T-helper 17 cell (primary cell): ENCODE results near the gene DDX10. TPM values are rescaled to one million over a fixed set of nuclear protein-coding genes. Genes with fewer than 3 reads are reported as not detected.

ENCODE experiments used
- ATAC-seq: fragments of 150-1000 bp; cut with Tn5 transposase; 2 replicates; pipeline ENCODE4 v1.10.0; 2021; ENCODE audit warnings: mild to moderate bottlenecking, moderate library complexity
- DNase-seq, 3 donors: peaks; one replicate each; pipeline versions ENCODE4 v3.0.0 to v3.0.0-alpha.2; 2020 to 2021
- H3K9me3 ChIP-seq: one replicate; pipeline ENCODE4 v1.7.0; 2013; ENCODE audit warnings: low read length, mild to moderate bottlenecking; ENCODE audit not compliant: control insufficient read depth, poor library complexity, severe bottlenecking
- H3K27ac Mint-ChIP-seq: one replicate; pipeline ENCODE4 v1.8.0; 2022; ENCODE audit warnings: mild to moderate bottlenecking, moderate library complexity, mixed read lengths
- H3K27me3 Mint-ChIP-seq: one replicate; pipeline ENCODE4 v1.8.0; 2022; ENCODE audit warnings: mixed read lengths
- H3K36me3 Mint-ChIP-seq: one replicate; pipeline ENCODE4 v1.8.0; 2022; ENCODE audit warnings: low read depth, mixed read lengths
- H3K4me1 Mint-ChIP-seq: one replicate; pipeline ENCODE4 v1.8.0; 2022; ENCODE audit warnings: mild to moderate bottlenecking, mixed read lengths
- H3K4me3 Mint-ChIP-seq: one replicate; pipeline ENCODE4 v1.8.0; 2022; ENCODE audit warnings: mild to moderate bottlenecking, moderate library complexity, mixed read lengths
- total RNA-seq, 4 donors: library from RNA in 2 of 4; stranded (reverse) in 2 of 4; gene quantifications; one replicate each; pipeline ENCODE4 v1.2.3 and lab custom pipeline; 2022 to 2026

Gene DDX10
- total RNA-seq, 2 donors from 2014 or later: 24.8 to 26.6 TPM

DNA sequence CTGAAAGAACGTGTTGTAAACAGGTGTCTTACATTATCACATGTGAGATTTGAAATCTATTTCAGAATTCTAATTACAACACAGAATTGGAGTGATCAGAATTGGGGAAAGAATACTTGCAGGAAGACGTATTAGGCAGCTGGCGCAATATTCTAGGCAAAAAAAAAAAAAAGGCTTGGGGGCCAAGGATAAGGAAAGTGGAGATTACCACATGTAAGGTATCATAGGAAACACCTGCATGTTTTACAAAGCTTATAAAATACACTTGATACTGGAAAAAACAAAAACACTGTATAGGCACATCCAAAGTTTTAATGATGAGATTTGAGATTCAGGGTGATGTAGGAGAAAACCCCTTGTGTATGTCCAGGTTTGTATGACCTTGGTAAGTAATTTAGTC lies 245.1 kb downstream of the DDX10 start:
- peaks cover 2% of the 10 kb centered on the region for H3K9me3 ChIP-seq
- no peak overlapping the region for H3K4me3 Mint-ChIP-seq
- peaks cover 4% of the 10 kb centered on the region for H3K36me3 Mint-ChIP-seq
- peaks cover 7% of the 10 kb centered on the region for H3K4me1 Mint-ChIP-seq
- ATAC-seq (no peak), DNase-seq (no peak)
- H3K27ac Mint-ChIP-seq: no peak overlapping the region
- no peaks in the 10 kb centered on the region for H3K27me3 Mint-ChIP-seq

DNA sequence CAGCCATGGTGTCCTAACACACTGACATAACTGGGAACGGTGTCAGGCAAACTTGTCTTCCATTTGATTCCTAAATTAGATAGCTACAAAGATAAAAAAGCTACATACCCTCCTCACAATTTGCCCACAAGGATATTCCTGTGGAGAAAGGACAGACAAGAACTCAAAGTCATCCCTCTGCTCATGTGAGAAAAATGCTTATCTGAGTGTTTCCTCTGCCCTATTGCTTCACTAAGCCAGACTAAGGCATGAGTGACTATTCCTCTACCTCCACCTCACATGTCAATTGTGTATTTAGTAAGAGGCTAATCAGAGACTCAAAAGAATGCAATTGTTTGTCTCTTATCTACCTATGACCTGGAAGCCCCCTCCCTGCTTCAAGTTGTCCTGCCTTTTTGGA lies 247.7 kb downstream of the DDX10 start:
- DNase-seq: no peak
- no peak for ATAC-seq
- peaks cover 9% of the 10 kb centered on the region for H3K36me3 Mint-ChIP-seq
- H3K4me1 Mint-ChIP-seq: peaks cover 10% of the 10 kb centered on the region
- peaks cover 2% of the 10 kb centered on the region for H3K9me3 ChIP-seq
- H3K27ac Mint-ChIP-seq: no peak overlapping the region
- no peak overlapping the region for H3K4me3 Mint-ChIP-seq
- H3K27me3 Mint-ChIP-seq: no peaks in the 10 kb centered on the region

- Mint-ChIP-seq H3K27ac (no peak overlapping the region), H3K4me1 (peaks cover 10% of the 10 kb centered on the region), H3K36me3 (peaks cover 11% of the 10 kb centered on the region), H3K4me3 (no peak overlapping the region), H3K27me3 (no peaks in the 10 kb centered on the region)
- ATAC-seq: no peak
- no peak for DNase-seq
- H3K9me3 ChIP-seq: peaks cover 2% of the 10 kb centered on the region
Observed at GRCh38 chr11:108913204-108913603, 248.3 kb downstream of the DDX10 start.

GRCh38 chr11:108914211-108914610 lies 249.3 kb downstream of the DDX10 start:
- ATAC-seq (no peak), DNase-seq (no peak)
- H3K27ac Mint-ChIP-seq: no peak overlapping the region
- no peak overlapping the region for H3K4me3 Mint-ChIP-seq
- H3K4me1 Mint-ChIP-seq: peaks cover 10% of the 10 kb centered on the region
- H3K9me3 ChIP-seq: no peaks in the 10 kb centered on the region
- H3K36me3 Mint-ChIP-seq: peaks cover 11% of the 10 kb centered on the region
- no peaks in the 10 kb centered on the region for H3K27me3 Mint-ChIP-seq

- Mint-ChIP-seq H3K4me3 (no peak overlapping the region), H3K4me1 (peaks cover 6% of the 10 kb centered on the region), H3K27ac (no peak overlapping the region), H3K27me3 (no peaks in the 10 kb centered on the region), H3K36me3 (peaks cover 7% of the 10 kb centered on the region)
- no peak for ATAC-seq
- no peak for DNase-seq
- H3K9me3 ChIP-seq: no peaks in the 10 kb centered on the region
Observed at GRCh38 chr11:108914981-108915380, 250.1 kb downstream of the DDX10 start.

- H3K36me3 Mint-ChIP-seq: peaks cover 7% of the 10 kb centered on the region
- ATAC-seq: no peak
- DNase-seq: no peak
Observed at GRCh38 chr11:108915666-108916065, 250.8 kb downstream of the DDX10 start.

DNA sequence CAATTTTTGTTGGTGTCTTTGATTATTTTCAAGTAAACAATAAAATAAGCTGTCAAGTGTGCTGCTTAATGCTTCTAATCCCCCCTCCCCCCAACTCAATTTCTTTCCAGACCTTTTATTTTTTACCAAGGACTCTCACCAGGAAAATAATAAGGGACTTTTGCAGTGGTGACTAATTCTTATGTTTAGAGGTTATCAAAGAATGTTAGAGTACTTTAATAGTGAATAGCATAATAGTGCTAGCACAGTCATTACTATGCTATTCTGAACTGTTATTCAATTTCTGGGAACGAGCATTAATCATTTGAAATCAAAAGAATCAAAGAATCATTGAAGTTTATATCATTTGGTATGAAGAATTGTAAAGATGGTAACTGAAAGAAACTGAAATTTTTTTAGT lies 251.4 kb downstream of the DDX10 start:
- no peaks in the 10 kb centered on the region for H3K9me3 ChIP-seq
- Mint-ChIP-seq H3K27ac (no peak overlapping the region), H3K4me1 (peaks cover 3% of the 10 kb centered on the region), H3K4me3 (no peak overlapping the region), H3K36me3 (peaks cover 7% of the 10 kb centered on the region), H3K27me3 (no peaks in the 10 kb centered on the region)
- ATAC-seq: no peak
- no peak for DNase-seq

More at GRCh38 chr11:108915666-108916065, 250.8 kb downstream of the DDX10 start:
- no peak overlapping the region for H3K4me3 Mint-ChIP-seq
- no peak overlapping the region for H3K27ac Mint-ChIP-seq
- H3K4me1 Mint-ChIP-seq: peaks cover 6% of the 10 kb centered on the region
- H3K27me3 Mint-ChIP-seq: no peaks in the 10 kb centered on the region
- no peaks in the 10 kb centered on the region for H3K9me3 ChIP-seq

- no peak overlapping the region for H3K27ac Mint-ChIP-seq
- no peaks in the 10 kb centered on the region for H3K27me3 Mint-ChIP-seq
- H3K36me3 Mint-ChIP-seq: peaks cover 7% of the 10 kb centered on the region
- ATAC-seq: no peak
- H3K9me3 ChIP-seq: no peaks in the 10 kb centered on the region
- DNase-seq: no peak
- H3K4me3 Mint-ChIP-seq: no peak overlapping the region
- H3K4me1 Mint-ChIP-seq: peaks cover 3% of the 10 kb centered on the region
Observed at GRCh38 chr11:108916935-108917334, 252.1 kb downstream of the DDX10 start.

DNA sequence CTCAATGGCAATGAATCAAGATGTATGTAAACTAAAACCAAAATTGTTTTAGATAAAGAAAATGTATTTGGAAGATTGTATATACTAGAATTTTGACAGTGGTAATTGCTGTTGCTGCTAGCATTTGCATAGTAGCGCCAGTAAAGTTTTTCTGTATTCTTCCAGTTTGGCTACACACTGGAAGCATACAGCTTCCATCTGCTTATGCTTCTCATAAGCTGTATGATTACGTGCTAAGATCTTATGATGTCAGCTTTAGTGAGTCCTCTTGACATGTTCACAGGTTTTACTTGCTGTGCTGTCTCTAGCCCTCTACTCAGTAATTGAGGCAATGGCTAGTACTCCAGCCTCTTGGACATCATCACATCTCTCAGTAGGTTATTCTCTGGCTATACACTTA lies 256.3 kb downstream of the DDX10 start:
- H3K4me1 Mint-ChIP-seq: peaks cover 7% of the 10 kb centered on the region
- no peak overlapping the region for H3K4me3 Mint-ChIP-seq
- H3K27me3 Mint-ChIP-seq: no peaks in the 10 kb centered on the region
- ATAC-seq (no peak), DNase-seq (no peak)
- no peak overlapping the region for H3K27ac Mint-ChIP-seq
- H3K9me3 ChIP-seq: no peaks in the 10 kb centered on the region
- peaks cover 7% of the 10 kb centered on the region for H3K36me3 Mint-ChIP-seq

GRCh38 chr11:108922241-108922640 lies 257.4 kb downstream of the DDX10 start:
- H3K36me3 Mint-ChIP-seq: peaks cover 3% of the 10 kb centered on the region
- no peak overlapping the region for H3K4me3 Mint-ChIP-seq
- no peak for DNase-seq
- ATAC-seq: no peak
- H3K4me1 Mint-ChIP-seq: peaks cover 3% of the 10 kb centered on the region
- no peaks in the 10 kb centered on the region for H3K27me3 Mint-ChIP-seq
- no peaks in the 10 kb centered on the region for H3K9me3 ChIP-seq
- no peak overlapping the region for H3K27ac Mint-ChIP-seq

GRCh38 chr11:108923413-108923812 lies 258.5 kb downstream of the DDX10 start:
- no peaks in the 10 kb centered on the region for H3K27me3 Mint-ChIP-seq
- H3K27ac Mint-ChIP-seq: no peak overlapping the region
- peaks cover 3% of the 10 kb centered on the region for H3K4me1 Mint-ChIP-seq
- no peak overlapping the region for H3K4me3 Mint-ChIP-seq
- DNase-seq: no peak
- no peaks in the 10 kb centered on the region for H3K9me3 ChIP-seq
- no peak for ATAC-seq
- no peaks in the 10 kb centered on the region for H3K36me3 Mint-ChIP-seq

DNA sequence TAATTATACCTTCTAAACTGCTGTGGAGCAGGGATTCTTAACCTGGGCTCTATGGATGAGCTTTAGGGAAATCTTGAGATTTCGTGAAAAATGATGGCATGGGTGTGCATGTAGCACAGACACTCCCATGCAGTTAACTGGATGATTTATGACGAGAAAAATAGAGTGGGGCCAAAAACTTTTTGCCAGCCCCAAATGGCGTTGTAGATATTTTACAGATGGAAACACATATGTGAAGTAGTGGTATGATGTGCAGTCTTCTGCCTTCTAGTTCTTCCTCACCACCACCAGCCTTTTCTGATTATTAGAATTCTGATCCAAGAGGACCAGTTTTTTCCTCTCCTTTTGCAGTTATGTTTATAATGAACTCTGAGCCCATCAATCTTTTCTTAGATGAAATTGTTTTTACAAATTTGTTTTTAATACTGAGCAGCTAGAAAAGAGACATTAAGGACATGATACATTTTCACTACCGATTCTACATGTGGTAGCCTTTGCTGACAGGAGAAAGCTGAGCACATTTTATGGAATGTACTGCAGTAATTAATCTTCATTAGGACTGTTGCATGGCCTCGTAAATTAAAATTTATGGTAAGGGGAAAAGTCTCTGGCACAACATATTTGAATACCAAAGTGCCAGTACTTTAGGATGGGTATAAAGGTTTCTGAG lies 261.4 kb downstream of the DDX10 start:
- H3K27ac Mint-ChIP-seq: no peak overlapping the region
- no peaks in the 10 kb centered on the region for H3K27me3 Mint-ChIP-seq
- no peak for DNase-seq
- no peak overlapping the region for H3K4me3 Mint-ChIP-seq
- H3K4me1 Mint-ChIP-seq: peaks cover 3% of the 10 kb centered on the region
- no peak for ATAC-seq
- peaks cover 5% of the 10 kb centered on the region for H3K36me3 Mint-ChIP-seq
- H3K9me3 ChIP-seq: no peaks in the 10 kb centered on the region

GRCh38 chr11:108926841-108927577 lies 262.1 kb downstream of the DDX10 start:
- ATAC-seq (no peak), DNase-seq (no peak)
- H3K4me3 Mint-ChIP-seq: no peak overlapping the region
- H3K4me1 Mint-ChIP-seq: peaks cover 3% of the 10 kb centered on the region
- H3K36me3 Mint-ChIP-seq: peaks cover 5% of the 10 kb centered on the region
- no peak overlapping the region for H3K27ac Mint-ChIP-seq
- H3K27me3 Mint-ChIP-seq: no peaks in the 10 kb centered on the region
- H3K9me3 ChIP-seq: no peaks in the 10 kb centered on the region
